GDM1 (cell line): ENCODE data around the gene DDX1.

Source experiments
- DNase-seq: peaks from one replicate; lab custom pipeline; 2025; lab: John Stamatoyannopoulos, UW

Gene DDX1

GRCh38 chr2:15664273-15665066, 72.8 kb downstream of the DDX1 start:
- DNase-seq: no peak

GRCh38 chr2:15665067-15665942, 73.6 kb downstream of the DDX1 start:
- no peak for DNase-seq

- DNase-seq: no peak
Observed at GRCh38 chr2:15665943-15666460, 74.3 kb downstream of the DDX1 start.

GRCh38 chr2:15666861-15667808, 75.5 kb downstream of the DDX1 start:
- DNase-seq: no peak

GRCh38 chr2:15667809-15668556, 76.3 kb downstream of the DDX1 start:
- DNase-seq: no peak

GRCh38 chr2:15668611-15669305, 77.1 kb downstream of the DDX1 start:
- no peak for DNase-seq

- DNase-seq: no peak
Observed at GRCh38 chr2:15669375-15669910, 77.8 kb downstream of the DDX1 start.

- DNase-seq: no peak
Observed at GRCh38 chr2:15670469-15670868, 78.8 kb downstream of the DDX1 start.

- no peak for DNase-seq
Observed at GRCh38 chr2:15670981-15671380, 79.3 kb downstream of the DDX1 start.

- no peak for DNase-seq
Observed at GRCh38 chr2:15671409-15671808, 79.7 kb downstream of the DDX1 start.

GRCh38 chr2:15671842-15672815, 80.5 kb downstream of the DDX1 start:
- DNase-seq: no peak

GRCh38 chr2:15672961-15673918, 81.6 kb downstream of the DDX1 start:
- DNase-seq: no peak

- DNase-seq: no peak
Observed at GRCh38 chr2:15673919-15674636, 82.4 kb downstream of the DDX1 start.

- no peak for DNase-seq
Observed at GRCh38 chr2:15674637-15675455, 83.2 kb downstream of the DDX1 start.

GRCh38 chr2:15675456-15676195, 84.0 kb downstream of the DDX1 start:
- no peak for DNase-seq
